T-helper 1 cell treated with Interleukin-12 subunit alpha and Interleukin-12 subunit beta and Interleukin-4 antibody, amounts not matched to agents 30 ng/mL and 1 ng/mL, for 36 hours (primary cell): ENCODE data around the gene DCC. TPM values are rescaled to one million over a fixed set of nuclear protein-coding genes. Genes with fewer than 3 reads are reported as not detected.

Experiments
- intact Hi-C: fragments of 100-400 bp; cut with micrococcal nuclease; formaldehyde crosslinking; loops from one replicate; pipeline ENCODE4 v1.15.1; 2024
- total RNA-seq: library from RNA; stranded (reverse); gene quantifications from 2 replicates; pipeline ENCODE4 v1.2.3, GENCODE V29; 2022

DCC gene
- total RNA-seq, 1 donor from 2014 or later: not detected

GRCh38 chr18:53004798-53005197 is 664.8 kb downstream of the DCC start:
- intact Hi-C loops: no loop called here

GRCh38 chr18:53018791-53019190 is 678.8 kb downstream of the DCC start:
- intact Hi-C loops: no loop called here

GRCh38 chr18:53025247-53025646 is 685.2 kb downstream of the DCC start:
- intact Hi-C loops: no loop called here

- intact Hi-C loops: no loop called here
These were observed 688.6 kb downstream of the DCC start for GRCh38 chr18:53028565-53028964.

- intact Hi-C loops: no loop called here
These were observed 693.1 kb downstream of the DCC start for GRCh38 chr18:53033128-53033527.

- intact Hi-C loops: no loop called here
These were observed 698.6 kb downstream of the DCC start for GRCh38 chr18:53038608-53039007.

- intact Hi-C loops: no loop called here
These were observed 700.3 kb downstream of the DCC start for GRCh38 chr18:53040286-53040685.

- intact Hi-C loops: no loop called here
These were observed 716.1 kb downstream of the DCC start for GRCh38 chr18:53056064-53056463.

GRCh38 chr18:53070788-53071187 is 730.8 kb downstream of the DCC start:
- intact Hi-C loops: no loop called here

GRCh38 chr18:53080687-53081086 is 740.7 kb downstream of the DCC start:
- intact Hi-C loops: no loop called here

GRCh38 chr18:53093636-53094035 is 753.6 kb downstream of the DCC start:
- intact Hi-C loops: no loop called here

- intact Hi-C loops: no loop called here
These were observed 761.6 kb downstream of the DCC start for GRCh38 chr18:53101536-53102105.

- intact Hi-C loops: no loop called here
These were observed 774.4 kb downstream of the DCC start for GRCh38 chr18:53114441-53114840.

GRCh38 chr18:53115876-53116585 is 776.0 kb downstream of the DCC start:
- intact Hi-C loops: no loop called here

- intact Hi-C loops: no loop called here
These were observed 777.9 kb downstream of the DCC start for GRCh38 chr18:53117851-53118250.

GRCh38 chr18:53126210-53126609 is 786.2 kb downstream of the DCC start:
- intact Hi-C loops: no loop called here

- intact Hi-C loops: no loop called here
These were observed 791.0 kb downstream of the DCC start for GRCh38 chr18:53131001-53131400.

- intact Hi-C loops: no loop called here
These were observed 794.7 kb downstream of the DCC start for GRCh38 chr18:53134711-53135110.

GRCh38 chr18:53135654-53136053 is 795.7 kb downstream of the DCC start:
- intact Hi-C loops: no loop called here

GRCh38 chr18:53139746-53140500 is 799.9 kb downstream of the DCC start:
- intact Hi-C loops: no loop called here

- intact Hi-C loops: no loop called here
These were observed 802.0 kb downstream of the DCC start for GRCh38 chr18:53142005-53142404.

- intact Hi-C loops: no loop called here
These were observed 807.5 kb downstream of the DCC start for GRCh38 chr18:53147472-53147871.

GRCh38 chr18:53148123-53148522 is 808.1 kb downstream of the DCC start:
- intact Hi-C loops: no loop called here
